LNCAP (cell line): Measurements from ENCODE around the gene L1TD1.

Source experiments
- TF ChIP-seq, protein P1 (sequence below): fragments of 450-650 bp; IDR thresholded peaks from 2 replicates; pipeline ENCODE4 v1.5.1; 2017; ENCODE audit warnings: mild to moderate bottlenecking

The L1TD1 gene

DNA sequence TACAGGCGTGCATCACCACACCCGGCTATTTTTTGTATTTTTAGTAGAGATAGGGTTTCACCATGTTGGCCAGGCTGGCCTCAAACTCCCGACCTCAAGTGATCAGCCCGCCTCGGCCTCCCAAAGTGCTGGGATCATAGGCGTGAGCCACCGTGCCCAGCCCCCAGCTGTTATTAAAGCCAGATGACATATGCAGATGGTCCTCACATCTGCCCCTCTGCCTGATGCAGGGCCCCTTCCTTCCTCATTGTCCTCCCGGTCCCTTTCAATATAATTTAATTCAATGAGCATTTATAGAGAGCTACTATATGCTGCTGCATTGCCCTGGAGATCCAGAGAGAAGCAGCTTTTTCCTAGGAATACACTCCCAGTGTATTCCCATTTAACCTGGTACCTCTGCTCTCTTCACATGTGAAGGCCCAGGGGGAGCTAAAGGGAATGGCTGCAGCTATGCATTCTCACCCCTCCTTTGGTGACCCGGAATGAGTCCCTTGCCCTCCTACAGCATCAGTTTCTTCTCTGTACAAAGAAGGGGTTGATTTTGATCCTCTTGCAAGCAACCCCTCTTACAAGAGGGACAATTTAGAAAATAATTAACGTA lies 55.6 kb downstream of the L1TD1 start:
- TF ChIP-seq, protein P1, sequence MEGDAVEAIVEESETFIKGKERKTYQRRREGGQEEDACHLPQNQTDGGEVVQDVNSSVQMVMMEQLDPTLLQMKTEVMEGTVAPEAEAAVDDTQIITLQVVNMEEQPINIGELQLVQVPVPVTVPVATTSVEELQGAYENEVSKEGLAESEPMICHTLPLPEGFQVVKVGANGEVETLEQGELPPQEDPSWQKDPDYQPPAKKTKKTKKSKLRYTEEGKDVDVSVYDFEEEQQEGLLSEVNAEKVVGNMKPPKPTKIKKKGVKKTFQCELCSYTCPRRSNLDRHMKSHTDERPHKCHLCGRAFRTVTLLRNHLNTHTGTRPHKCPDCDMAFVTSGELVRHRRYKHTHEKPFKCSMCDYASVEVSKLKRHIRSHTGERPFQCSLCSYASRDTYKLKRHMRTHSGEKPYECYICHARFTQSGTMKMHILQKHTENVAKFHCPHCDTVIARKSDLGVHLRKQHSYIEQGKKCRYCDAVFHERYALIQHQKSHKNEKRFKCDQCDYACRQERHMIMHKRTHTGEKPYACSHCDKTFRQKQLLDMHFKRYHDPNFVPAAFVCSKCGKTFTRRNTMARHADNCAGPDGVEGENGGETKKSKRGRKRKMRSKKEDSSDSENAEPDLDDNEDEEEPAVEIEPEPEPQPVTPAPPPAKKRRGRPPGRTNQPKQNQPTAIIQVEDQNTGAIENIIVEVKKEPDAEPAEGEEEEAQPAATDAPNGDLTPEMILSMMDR, result no peak

DNA sequence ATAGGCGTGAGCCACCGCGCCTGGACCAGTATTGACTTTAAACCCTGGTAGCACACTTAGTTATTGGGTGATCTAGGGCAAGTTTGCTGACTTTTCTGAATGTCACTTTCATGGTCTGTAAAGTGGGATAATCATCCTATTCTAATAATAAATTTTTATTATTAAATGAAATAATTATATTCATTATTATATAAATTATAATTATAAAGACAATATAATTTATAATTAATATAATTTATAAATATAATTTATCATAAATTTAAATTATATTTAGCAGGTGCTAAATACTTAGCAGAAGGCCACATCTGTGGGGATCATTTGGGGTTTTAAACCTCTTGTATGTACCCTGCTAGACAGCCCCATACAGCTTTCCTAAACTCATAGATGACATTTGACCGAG lies 64.9 kb downstream of the L1TD1 start:
- TF ChIP-seq, protein P1, result no peak

DNA sequence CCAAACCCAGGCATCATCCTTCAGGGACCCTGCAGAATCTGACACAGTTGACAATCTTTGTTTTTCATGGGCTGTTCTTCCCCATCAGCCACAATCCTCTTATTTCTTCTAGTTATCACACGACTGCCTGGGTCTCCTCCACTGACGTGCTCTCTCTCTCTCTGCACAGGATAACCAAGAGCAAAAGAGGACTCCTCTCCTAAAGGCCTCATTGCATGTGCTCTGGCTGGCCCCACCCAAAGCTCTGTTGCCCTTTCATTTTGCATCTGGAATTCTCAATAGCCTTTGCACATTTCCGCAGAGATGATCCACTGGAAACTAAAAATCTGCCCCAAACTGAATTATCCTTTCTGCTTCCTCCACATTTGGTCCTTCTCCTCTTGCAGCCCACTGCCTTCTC lies 66.0 kb downstream of the L1TD1 start:
- TF ChIP-seq, protein P1, result no peak
